Measurements from ENCODE around the gene PTP4A1. TPM values are rescaled to one million over a fixed set of nuclear protein-coding genes. Genes with fewer than 3 reads are reported as not detected.

Gene PTP4A1
- polyA plus RNA-seq, 1 donor from 2014 or later = 57.6 TPM

DNA sequence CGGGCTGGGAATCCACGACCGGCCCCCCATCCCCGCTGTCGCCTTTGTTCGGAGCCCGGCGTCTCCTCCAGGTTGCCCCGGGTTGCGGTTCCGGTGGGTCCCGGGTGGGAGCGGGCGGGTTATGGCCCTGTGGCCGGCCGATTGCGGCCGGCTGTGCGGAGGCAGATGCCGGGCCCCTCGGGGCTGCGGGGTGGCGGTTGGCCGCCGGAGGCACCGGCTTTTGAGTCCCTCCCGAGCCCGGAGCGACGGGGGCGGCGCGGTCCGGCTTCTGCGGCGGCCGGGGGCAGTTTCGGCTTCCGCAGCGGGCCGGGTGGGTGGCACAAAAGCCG lies 431 bp downstream of the PTP4A1 start:
- Histone ChIP-seq H3K9me3 (ENCODE audit: low read length) (no peaks in the 10 kb centered on the region), H3K27ac (ENCODE audit: low read length) (peak overlapping the region; percentile 98), H3K9me2 (ENCODE audit: insufficient read depth, low read length) (no peaks in the 10 kb centered on the region), H4K20me1 (ENCODE audit: insufficient read depth) (peaks cover 20% of the 10 kb centered on the region), H3K36me3 (ENCODE audit: insufficient read depth, low read length) (peaks cover 8% of the 10 kb centered on the region), H2AFZ (ENCODE audit: low read depth, low read length) (peak overlapping the region; percentile 40), H3K9ac (ENCODE audit: low read length) (peak overlapping the region; percentile 99), H3K4me3 (ENCODE audit: low read length) (peak overlapping the region; percentile 92), H3F3A (ENCODE audit: insufficient read depth, low read length, poor library complexity, severe bottlenecking) (peaks cover 6% of the 10 kb centered on the region), H3K4me2 (ENCODE audit: low read length) (no peak overlapping the region), H3K79me2 (replicated peaks; ENCODE audit: insufficient read depth, low read length) (peaks cover 49% of the 10 kb centered on the region), H3K27me3 (ENCODE audit: insufficient read depth, low read depth, low read length) (no peaks in the 10 kb centered on the region)
- no peak for TF ChIP-seq RAD21 (conservative IDR thresholded peaks at IDR 0.05)
- TF ChIP-seq MXI1 (conservative IDR thresholded peaks at IDR 0.05; ENCODE audit: poor library complexity, severe bottlenecking) = no peak
- no peak for TF ChIP-seq TAF1 (IDR thresholded peaks at IDR 0.05; ENCODE audit: low read depth)
- TF ChIP-seq, protein P1, sequence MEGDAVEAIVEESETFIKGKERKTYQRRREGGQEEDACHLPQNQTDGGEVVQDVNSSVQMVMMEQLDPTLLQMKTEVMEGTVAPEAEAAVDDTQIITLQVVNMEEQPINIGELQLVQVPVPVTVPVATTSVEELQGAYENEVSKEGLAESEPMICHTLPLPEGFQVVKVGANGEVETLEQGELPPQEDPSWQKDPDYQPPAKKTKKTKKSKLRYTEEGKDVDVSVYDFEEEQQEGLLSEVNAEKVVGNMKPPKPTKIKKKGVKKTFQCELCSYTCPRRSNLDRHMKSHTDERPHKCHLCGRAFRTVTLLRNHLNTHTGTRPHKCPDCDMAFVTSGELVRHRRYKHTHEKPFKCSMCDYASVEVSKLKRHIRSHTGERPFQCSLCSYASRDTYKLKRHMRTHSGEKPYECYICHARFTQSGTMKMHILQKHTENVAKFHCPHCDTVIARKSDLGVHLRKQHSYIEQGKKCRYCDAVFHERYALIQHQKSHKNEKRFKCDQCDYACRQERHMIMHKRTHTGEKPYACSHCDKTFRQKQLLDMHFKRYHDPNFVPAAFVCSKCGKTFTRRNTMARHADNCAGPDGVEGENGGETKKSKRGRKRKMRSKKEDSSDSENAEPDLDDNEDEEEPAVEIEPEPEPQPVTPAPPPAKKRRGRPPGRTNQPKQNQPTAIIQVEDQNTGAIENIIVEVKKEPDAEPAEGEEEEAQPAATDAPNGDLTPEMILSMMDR (IDR thresholded peaks at IDR 0.05; ENCODE audit: poor library complexity, severe bottlenecking) = no peak
- TF ChIP-seq EP300 (conservative IDR thresholded peaks at IDR 0.05; ENCODE audit: poor library complexity, severe bottlenecking) = no peak
- TF ChIP-seq SMC3 (conservative IDR thresholded peaks at IDR 0.05; ENCODE audit: poor library complexity) = no peak

DNA sequence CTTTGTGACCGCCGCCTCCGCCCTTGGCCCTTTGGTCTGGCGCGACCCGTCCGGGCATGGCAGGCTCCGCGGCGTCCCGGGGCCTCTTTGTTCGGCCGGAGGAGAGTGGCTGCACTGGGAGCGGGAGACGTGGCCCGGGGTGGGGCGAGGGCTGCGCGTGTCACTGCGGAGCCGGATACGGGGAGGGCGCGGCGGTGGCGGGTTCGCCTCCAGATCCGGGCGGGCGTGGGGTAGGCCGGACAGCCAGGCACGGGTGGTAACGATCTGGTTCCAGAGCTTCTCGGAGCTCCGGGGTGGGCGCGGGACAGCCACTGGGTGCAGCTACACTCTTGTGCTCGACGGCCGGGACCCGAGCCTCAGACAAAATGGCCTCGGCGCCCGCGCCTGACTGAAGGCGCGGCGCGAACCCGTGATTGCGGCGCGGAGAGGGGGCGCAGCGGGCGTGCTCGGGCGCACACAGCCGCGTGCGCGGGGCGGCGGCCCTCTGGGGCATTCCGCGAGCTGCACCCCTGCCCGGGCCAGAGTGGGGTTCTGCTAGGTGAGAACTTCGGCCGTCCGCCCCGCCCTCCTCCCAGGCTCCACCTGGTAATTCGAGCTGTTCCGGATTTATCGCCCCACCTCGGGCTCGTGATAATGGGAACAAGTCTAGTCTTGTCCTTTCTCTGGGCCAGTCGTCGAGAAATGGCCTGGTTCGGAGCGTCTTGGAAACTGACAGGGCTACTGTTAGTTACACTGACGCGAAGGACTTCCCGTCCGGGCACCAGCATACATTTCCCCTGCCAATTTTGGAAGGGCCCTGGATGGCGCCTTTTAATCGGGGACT lies 1.0 kb downstream of the PTP4A1 start:
- H3K27me3 ChIP-seq (ENCODE audit: insufficient read depth, low read depth, low read length) = no peaks in the 10 kb centered on the region
- H3K4me3 ChIP-seq (ENCODE audit: low read length) = peak overlapping the region; percentile 92
- no peaks in the 10 kb centered on the region for H3K9me2 ChIP-seq (ENCODE audit: insufficient read depth, low read length)
- peaks cover 6% of the 10 kb centered on the region for H3F3A ChIP-seq (ENCODE audit: insufficient read depth, low read length, poor library complexity, severe bottlenecking)
- peaks cover 55% of the 10 kb centered on the region for H3K79me2 ChIP-seq (replicated peaks; ENCODE audit: insufficient read depth, low read length)
- H3K4me2 ChIP-seq (ENCODE audit: low read length) = peak overlapping the region; percentile 69
- TF ChIP-seq POLR2AphosphoS5 (IDR thresholded peaks at IDR 0.05) (peak; percentile 64), RAD21 (conservative IDR thresholded peaks at IDR 0.05) (no peak), MXI1 (conservative IDR thresholded peaks at IDR 0.05; ENCODE audit: poor library complexity, severe bottlenecking) (peak; percentile 84), TAF1 (IDR thresholded peaks at IDR 0.05; ENCODE audit: low read depth) (no peak)
- TF ChIP-seq, protein P2, sequence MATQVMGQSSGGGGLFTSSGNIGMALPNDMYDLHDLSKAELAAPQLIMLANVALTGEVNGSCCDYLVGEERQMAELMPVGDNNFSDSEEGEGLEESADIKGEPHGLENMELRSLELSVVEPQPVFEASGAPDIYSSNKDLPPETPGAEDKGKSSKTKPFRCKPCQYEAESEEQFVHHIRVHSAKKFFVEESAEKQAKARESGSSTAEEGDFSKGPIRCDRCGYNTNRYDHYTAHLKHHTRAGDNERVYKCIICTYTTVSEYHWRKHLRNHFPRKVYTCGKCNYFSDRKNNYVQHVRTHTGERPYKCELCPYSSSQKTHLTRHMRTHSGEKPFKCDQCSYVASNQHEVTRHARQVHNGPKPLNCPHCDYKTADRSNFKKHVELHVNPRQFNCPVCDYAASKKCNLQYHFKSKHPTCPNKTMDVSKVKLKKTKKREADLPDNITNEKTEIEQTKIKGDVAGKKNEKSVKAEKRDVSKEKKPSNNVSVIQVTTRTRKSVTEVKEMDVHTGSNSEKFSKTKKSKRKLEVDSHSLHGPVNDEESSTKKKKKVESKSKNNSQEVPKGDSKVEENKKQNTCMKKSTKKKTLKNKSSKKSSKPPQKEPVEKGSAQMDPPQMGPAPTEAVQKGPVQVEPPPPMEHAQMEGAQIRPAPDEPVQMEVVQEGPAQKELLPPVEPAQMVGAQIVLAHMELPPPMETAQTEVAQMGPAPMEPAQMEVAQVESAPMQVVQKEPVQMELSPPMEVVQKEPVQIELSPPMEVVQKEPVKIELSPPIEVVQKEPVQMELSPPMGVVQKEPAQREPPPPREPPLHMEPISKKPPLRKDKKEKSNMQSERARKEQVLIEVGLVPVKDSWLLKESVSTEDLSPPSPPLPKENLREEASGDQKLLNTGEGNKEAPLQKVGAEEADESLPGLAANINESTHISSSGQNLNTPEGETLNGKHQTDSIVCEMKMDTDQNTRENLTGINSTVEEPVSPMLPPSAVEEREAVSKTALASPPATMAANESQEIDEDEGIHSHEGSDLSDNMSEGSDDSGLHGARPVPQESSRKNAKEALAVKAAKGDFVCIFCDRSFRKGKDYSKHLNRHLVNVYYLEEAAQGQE (IDR thresholded peaks at IDR 0.05; ENCODE audit: borderline replicate concordance) = no peak
- TF ChIP-seq, protein P1 (IDR thresholded peaks at IDR 0.05; ENCODE audit: poor library complexity, severe bottlenecking) = no peak
- H3K9me3 ChIP-seq (ENCODE audit: low read length) = no peaks in the 10 kb centered on the region
- peaks cover 11% of the 10 kb centered on the region for H3K36me3 ChIP-seq (ENCODE audit: insufficient read depth, low read length)
- H3K27ac ChIP-seq (ENCODE audit: low read length) = peak overlapping the region; percentile 98
- H2AFZ ChIP-seq (ENCODE audit: low read depth, low read length) = peak overlapping the region; percentile 40
- peaks cover 20% of the 10 kb centered on the region for H4K20me1 ChIP-seq (ENCODE audit: insufficient read depth)
- H3K9ac ChIP-seq (ENCODE audit: low read length) = peak overlapping the region; percentile 99

All from neural cell (in vitro differentiated cells).